HEK293 (cell line): ENCODE data around the gene IRF2.

ENCODE experiments used
- ZBTB21 ChIP-seq: fragments of 450-650 bp; formaldehyde crosslinking; IDR thresholded peaks from 2 replicates; pipeline ENCODE4 v1.5.1; 2017; ENCODE audit warnings: missing biosample characterization, missing genetic modification characterization
- TF ChIP-seq, protein P1 (sequence below): fragments of 450-650 bp; formaldehyde crosslinking; IDR thresholded peaks from 2 replicates; pipeline ENCODE4 v1.5.1; 2016; ENCODE audit warnings: missing biosample characterization, missing genetic modification characterization

DNA sequence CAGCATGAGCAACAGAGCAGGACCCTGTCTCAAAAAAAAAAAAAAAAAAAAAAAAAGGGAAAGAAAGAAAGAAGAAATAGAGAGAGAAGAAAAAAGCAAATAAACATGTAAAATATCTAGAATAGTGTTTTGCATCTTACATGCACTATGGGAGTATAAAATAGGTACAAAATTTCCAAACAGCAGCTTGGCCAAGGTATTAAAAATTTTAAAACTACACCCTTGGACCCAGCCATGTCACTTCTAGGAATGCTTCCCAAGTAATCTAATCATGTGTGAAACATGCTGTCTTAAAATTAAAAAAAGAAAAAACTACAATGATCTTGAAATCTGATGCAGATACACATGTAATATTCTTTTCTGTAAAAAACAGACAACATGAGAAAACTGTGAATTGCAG is 21.6 kb downstream of the IRF2 start:
- TF ChIP-seq, protein P1, sequence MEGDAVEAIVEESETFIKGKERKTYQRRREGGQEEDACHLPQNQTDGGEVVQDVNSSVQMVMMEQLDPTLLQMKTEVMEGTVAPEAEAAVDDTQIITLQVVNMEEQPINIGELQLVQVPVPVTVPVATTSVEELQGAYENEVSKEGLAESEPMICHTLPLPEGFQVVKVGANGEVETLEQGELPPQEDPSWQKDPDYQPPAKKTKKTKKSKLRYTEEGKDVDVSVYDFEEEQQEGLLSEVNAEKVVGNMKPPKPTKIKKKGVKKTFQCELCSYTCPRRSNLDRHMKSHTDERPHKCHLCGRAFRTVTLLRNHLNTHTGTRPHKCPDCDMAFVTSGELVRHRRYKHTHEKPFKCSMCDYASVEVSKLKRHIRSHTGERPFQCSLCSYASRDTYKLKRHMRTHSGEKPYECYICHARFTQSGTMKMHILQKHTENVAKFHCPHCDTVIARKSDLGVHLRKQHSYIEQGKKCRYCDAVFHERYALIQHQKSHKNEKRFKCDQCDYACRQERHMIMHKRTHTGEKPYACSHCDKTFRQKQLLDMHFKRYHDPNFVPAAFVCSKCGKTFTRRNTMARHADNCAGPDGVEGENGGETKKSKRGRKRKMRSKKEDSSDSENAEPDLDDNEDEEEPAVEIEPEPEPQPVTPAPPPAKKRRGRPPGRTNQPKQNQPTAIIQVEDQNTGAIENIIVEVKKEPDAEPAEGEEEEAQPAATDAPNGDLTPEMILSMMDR (tag by site-specific recombination), result no peak
- TF ChIP-seq ZBTB21, result no peak
